PC-3 (cell line): ENCODE results near the gene ILF2.

Source experiments
- EZH2 ChIP-seq: fragments of 300-600 bp; sonication (generic); IDR thresholded peaks from one replicate; pipeline ENCODE4 v1.6.1; 2017; ENCODE audit warnings: antibody characterized with exemption, mild to moderate bottlenecking, low read length; ENCODE audit not compliant: unreplicated experiment
- EZH2phosphoT487 ChIP-seq: fragments of 300-600 bp; sonication (generic); IDR thresholded peaks from 2 replicates; pipeline ENCODE4 v1.6.1; 2018; ENCODE audit warnings: mild to moderate bottlenecking, antibody characterized with exemption, low read length, borderline replicate concordance
- TF ChIP-seq, protein P1 (sequence below): fragments of 300-600 bp; sonication (generic); conservative IDR thresholded peaks from 2 replicates; pipeline ENCODE4 v1.5.1; 2017; ENCODE audit warnings: antibody characterized with exemption, low read depth, mild to moderate bottlenecking, low read length

GRCh38 chr1:153655333-153655732, 15.5 kb downstream of the ILF2 start:
- TF ChIP-seq, protein P1, sequence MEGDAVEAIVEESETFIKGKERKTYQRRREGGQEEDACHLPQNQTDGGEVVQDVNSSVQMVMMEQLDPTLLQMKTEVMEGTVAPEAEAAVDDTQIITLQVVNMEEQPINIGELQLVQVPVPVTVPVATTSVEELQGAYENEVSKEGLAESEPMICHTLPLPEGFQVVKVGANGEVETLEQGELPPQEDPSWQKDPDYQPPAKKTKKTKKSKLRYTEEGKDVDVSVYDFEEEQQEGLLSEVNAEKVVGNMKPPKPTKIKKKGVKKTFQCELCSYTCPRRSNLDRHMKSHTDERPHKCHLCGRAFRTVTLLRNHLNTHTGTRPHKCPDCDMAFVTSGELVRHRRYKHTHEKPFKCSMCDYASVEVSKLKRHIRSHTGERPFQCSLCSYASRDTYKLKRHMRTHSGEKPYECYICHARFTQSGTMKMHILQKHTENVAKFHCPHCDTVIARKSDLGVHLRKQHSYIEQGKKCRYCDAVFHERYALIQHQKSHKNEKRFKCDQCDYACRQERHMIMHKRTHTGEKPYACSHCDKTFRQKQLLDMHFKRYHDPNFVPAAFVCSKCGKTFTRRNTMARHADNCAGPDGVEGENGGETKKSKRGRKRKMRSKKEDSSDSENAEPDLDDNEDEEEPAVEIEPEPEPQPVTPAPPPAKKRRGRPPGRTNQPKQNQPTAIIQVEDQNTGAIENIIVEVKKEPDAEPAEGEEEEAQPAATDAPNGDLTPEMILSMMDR: no peak
- no peak for TF ChIP-seq EZH2
- TF ChIP-seq EZH2phosphoT487: no peak
